DMS79 (cell line): ENCODE results near the gene ARRB1.
A peak's percentile ranks its signal among the peaks of the same experiment; 100 is the strongest.
"Not testable (repeated sequence)": the region's sequence is repeated elsewhere in the genome, so short reads cannot be mapped to it uniquely, and the experiment has no call there.

Experiments
- DNase-seq: peaks from one replicate; lab custom pipeline; 2025; lab: John Stamatoyannopoulos, UW

ARRB1 gene

DNA sequence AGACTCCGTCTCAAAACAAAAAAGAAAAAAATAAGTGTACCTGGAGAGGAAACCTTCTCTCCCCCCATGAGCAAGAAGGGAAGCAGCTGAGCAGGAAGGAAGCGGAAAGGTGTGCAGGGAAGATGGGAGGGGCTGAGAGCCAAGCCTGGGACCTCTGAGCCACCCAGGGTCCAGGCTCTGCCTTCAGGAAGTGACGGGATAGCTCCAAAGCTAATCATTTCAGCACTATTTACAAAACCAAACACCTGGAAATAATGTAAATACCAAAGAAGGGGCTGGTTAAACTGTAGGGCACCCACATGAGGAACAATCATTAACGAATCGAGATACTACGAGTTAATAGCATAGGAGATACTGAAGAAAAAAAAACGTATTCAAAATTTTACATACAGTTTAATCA lies 27.9 kb downstream of the ARRB1 start:
- DNase-seq, result no peak

DNA sequence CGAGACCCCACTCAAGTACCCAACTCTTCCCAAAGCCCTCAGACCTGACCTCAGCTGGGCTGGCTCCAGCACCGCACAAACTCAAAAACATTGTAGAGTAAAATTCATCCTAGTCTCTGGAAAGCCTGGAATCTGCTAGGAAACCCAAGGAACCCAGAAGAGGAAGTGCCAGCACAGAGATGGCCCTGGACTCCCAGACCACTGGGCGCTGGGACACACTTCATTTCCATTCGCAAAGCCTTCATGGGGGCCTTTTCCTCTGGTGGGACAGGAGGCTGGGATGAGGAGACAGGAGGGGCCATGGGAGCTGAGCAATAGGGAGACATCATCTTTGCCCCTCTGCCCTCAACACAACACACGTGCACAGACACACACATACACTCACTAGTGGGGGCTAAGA lies 30.8 kb downstream of the ARRB1 start:
- DNase-seq, result no peak

DNA sequence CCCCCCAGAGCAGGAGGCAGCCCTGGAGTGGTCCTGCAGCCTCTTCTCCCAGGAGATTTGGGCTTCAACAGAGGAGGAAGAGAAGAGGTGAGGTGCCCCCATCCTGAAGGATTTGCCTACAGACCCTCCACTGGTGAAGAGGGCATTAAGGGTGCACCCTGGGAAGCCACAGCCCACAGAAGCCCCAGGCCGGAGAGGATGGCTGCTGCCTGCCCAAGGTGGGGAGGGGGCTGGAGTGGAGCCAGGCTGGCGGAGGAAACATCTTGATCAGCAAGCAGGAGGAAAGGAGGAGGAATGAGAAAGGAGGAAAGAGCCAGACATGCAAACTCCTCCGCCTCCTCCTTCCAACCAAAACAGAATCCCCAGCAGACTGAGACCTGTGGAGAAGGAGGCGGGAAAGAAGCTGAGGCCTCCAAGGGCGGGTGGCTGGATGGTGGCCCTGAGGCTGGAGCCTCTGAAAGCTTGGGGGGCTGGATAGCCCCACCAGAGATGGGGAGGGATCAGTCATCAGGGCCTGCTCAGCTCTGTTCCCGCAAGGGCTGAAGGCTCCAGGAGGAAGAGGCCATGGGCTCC lies 31.3 kb downstream of the ARRB1 start:
- peak; percentile 51 for DNase-seq

DNA sequence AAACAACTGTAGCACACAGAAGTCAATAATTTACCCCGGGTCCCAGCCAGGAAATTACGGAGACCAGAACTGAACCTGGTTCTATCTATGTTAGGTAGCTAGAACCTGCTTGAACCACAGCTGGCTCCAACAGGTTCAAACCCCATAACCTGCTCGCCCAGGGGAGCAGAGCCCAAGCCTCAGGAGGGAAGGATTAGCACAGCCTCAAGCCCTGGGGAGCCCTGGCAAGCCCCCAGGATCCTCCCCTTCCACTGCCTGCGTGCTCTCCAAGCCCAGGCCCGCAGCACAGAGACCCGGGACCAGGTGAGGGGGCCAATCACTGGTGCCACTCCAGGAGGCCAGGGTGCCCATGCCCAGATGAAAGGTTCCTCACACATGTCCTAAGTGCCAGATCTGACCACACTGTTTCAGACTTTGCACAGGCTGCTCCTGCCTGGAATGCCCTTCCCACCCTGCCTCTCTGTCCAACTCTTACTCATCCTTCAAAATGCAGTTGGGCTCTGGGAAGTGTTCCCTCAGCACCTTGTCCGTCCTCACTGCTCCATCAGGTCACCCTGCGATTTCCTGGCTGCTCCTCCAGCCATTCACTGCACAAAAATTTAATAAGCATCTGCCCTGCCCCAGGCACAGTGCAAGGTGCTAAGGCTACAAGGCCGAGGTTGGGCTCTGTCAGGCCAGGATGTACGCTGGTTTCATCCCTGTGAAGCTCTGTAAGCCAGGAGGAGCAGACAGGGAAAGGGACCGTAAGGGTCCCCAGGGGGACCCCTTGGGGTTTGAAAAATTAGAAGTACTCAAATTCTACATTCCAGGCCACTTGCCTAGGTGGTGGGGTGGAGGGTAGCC lies 32.2 kb downstream of the ARRB1 start:
- DNase-seq, result no peak

DNA sequence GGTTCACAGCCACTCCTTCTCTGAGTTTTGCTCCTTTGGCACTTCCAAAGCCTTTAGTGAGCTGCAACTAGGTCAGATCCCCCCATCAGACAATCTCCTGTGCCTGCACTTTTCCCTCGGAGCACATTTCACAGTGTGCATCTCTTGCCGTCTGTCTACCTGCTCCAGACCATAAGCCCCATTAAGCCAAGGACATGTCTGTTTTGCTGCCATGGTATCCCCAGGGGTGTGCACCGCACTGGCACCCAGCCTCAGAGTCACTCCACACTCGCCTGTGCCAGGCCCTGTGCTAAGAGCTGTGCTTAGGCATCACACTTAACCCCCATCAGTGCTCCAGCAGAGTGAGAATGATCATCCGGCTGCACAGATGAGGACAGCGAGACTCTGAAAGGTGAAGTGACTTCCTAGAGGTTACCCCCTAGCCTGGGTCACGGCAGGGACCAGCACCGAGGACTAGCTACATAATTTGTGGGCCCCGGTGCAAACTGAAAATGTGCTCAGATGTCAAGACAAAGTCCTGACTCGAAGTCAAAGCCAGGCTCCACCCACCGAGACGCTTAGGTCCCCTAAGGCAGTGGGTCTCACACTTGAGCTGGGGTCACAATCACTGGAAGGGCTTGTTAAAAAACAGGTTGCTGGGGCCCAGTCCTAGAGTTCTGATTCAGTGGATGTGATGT lies 33.9 kb downstream of the ARRB1 start:
- no peak for DNase-seq

DNA sequence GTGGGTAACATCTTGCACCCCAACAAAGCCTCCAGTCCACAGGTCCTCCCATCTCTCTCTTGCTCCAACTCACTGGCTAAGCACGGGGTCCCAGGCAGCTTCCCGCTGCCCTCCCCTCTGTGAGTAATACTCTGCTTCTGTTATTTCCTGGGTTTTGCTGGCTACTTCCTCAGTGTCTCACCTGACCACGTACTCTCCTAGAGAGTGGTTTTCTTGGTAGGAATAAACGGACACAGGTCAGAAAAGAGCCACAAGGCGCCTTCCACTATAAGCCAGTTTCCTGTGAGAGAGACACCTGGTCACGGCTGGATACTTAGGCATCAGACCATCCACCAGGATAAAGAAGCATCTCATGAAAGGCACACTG lies 36.0 kb downstream of the ARRB1 start:
- no peak for DNase-seq

DNA sequence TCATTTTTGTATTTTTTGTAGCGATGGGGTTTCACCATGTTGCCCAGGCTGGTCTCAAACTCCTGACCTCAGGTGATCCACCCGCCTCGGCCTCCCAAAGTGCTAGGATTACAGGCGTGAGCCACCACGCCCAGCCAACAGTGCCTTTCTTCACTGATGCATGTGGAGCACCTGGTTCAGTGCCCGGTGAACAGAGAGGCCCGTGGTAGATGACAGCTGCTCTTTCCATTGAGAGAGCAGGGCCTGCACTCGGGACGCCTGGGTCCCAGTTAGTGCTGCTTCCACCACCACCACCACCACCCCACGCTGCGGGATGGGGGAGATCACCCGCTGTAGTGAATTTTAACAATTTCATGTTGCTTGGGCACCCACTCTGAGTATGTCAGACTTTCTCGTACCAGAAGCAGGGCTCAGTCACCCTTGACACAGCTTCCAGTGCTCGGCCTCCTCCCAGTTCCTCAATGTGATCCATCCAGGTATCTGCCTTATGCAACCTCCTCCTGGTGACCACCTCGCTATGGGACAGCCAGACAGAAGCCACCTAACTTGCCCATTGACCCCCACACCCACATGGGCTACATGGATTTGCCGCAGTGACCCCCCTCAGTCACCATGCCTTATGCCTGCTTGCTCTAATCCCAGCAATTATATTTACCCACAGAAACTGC lies 36.6 kb downstream of the ARRB1 start:
- no peak for DNase-seq

DNA sequence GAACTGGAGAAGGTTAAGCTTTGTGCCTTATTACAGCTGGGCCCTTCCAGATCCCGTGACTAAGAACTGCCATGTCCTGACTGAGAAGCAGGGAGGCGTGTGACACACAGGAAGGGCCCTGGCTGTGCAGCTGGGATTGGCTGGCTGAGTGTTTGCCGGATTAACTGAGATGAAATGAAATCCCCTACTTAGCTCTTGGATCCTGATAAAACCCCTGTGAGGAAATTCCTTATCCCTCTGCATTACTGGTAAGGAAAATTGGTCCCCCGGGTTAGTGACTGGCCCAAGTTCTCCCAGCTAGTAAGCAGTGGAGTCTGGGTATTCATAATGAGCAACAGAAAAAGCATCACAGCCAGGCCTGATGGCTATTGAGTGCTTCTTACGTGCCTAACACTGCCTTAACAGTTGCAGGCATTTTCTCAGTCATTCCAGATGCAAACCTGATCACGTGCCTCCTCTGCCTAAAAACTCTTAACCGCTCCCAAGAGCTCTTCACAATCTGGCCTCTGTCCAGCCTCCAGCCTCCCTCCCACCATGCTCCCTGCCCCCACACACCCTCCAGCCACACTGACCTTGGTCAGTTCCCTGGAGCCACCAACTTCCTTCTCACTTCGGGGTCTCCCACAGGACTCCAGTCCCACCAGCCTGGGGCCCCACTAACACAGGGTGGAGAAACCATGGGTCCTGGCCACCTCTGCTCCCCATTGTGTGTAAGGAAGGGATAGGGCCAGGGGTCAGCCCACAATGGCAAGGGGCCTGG lies 37.8 kb downstream of the ARRB1 start:
- peak; percentile 77 for DNase-seq

DNA sequence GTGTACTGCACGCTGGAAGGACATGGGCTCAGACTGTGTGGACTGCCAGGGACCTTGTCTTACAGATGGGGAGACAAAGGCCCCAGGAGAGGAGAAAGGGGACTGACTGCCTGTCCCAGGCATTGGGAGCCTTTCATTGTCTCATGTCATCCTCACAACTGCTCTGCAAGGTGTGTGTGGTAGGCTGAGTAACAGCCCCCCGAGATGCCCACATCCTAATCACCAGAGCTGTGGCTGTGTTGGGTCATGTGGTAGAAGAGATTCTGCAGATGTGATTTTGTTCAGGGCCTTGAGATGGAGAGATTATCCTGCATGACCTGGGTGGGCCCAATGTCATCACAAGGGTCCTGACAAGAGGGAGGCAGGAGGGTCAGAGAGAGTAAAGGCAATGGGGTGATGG lies 39.1 kb downstream of the ARRB1 start:
- no peak for DNase-seq

DNA sequence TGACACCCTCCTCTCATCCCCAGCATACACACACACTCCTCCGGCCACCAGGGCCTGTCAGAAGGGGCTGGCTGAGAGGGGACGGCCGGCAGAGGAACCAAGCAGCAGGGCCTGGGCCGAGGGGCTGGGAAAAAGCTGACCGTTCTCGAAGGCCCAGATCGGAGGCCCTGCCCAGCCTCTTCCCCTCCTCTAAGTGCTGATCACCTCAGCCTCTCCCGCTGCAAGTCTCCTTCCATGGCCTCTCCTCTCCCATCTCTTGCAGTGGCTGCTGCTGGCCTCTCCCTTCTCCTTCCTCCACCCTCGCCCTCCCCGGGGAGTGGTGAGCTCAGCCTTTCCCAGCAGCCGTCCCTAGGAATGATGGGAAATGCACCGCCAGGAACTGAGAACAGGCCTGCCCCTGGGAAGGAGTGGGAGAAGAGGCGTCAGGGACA lies 39.6 kb downstream of the ARRB1 start:
- no peak for DNase-seq

DNA sequence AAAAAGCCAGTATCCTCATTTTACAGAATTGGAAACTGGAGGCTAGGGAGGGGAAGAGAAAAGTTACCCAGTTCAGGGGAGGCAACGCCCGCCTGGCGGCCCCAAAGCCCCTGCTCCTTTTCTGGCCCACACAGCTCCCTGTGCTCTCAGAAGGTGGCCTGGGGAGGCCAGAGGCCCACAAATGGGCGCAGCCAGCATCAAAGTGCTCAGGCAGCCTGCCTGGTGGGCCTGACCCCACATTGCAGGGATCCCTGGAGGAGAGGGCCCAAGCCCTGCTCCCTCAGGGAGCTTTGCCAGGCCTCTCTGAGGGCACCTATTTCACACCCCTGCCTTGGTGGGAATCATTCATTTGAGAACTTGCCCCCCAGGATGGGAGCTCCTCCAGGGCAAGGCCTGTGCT lies 42.5 kb downstream of the ARRB1 start:
- DNase-seq, result no peak

DNA sequence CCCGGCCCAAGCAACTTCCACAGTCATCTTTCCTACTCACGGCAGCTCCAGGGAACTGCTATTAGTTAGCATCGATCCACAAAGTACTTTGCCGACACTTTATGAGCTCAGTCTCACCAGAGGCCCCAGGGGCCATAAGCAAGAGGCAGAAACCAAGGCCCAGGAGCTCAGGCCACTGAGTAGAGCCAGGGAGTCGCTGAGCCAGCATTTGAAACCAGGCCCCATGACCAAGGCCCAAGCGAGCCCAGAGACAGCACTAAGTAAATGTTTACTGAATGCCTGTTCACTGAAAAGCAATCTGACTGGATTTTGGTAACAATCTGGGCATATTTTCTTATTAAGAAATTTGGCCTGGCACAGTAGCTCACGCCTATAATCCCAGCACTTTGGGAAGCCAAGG lies 43.3 kb downstream of the ARRB1 start:
- DNase-seq, result no peak

DNA sequence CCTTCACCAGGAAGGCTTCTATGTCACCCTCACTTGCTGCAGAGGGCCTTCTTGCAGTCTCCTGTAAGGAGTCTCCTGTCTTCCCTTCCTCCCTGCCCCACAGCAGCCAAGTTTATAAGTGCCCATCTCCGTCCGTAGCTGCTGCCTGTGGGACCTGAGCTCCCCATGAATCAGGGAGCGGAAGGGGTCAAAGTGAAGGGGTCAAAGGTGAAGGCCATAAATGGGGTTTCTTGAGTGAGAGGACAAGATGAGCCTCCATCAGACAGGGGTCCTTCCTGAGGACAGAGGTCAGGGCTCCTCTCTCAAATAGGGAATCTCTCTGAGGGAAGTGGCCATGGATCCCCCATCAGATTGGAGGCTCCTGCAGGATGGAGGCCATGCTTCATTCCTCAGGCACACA lies 44.4 kb downstream of the ARRB1 start:
- DNase-seq, result no peak

DNA sequence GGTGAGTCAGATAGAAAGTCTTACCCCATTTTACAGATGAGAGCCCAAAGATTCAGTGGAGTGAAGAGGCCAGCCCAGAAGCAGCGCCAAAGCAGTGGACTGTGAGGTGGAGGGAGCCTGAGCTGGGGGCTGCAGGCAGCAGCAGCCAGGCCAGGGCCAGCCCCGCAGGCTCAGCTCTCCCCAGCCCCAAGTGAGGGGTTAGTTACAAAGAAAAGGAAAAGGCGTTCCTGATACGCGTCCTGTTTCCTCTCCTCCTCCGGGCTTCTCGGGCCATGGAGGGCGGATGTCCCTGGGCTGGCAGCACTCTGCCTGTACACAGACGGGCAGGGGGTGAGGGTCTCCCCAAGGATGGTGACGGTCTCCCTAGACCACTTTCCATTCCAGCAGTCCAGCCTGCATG lies 44.9 kb downstream of the ARRB1 start:
- DNase-seq, result no peak

DNA sequence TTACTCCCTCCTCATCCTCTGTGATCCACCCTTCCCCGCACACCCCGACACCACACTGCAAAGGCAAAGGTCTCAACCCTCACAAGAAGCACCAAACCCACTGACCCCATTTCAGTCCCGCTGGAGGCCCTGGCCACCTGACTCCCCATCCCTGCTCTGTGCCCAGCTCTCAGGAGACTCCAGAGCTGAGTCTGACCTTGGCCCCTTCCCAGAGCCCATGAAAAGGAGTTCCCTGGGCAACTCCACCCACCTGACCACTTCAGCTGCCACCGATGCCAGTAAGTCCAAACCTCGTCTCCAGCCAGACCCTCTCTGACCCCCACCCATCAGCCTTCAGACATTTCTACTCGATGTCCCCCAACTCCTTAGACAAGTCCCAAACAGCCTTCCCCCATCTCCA lies 45.5 kb downstream of the ARRB1 start:
- no peak for DNase-seq

DNA sequence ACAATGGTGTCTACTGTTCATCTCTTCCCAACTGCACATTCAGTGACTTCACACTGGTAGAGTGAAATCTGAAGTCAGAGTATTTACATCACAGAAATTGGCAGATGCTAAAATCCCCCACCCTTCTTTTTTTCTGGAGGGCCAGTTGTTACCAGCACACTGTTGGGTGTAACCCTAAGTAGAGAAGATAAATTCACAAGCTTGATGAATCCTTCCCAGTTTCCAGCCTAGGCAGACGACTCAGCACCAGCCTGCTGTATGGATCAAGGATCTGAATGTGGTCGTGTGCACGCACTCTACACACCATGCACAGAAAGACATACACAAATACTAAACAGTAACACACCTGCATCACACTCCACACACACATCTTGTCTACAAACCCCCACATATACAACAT lies 46.0 kb downstream of the ARRB1 start:
- DNase-seq, result no peak

DNA sequence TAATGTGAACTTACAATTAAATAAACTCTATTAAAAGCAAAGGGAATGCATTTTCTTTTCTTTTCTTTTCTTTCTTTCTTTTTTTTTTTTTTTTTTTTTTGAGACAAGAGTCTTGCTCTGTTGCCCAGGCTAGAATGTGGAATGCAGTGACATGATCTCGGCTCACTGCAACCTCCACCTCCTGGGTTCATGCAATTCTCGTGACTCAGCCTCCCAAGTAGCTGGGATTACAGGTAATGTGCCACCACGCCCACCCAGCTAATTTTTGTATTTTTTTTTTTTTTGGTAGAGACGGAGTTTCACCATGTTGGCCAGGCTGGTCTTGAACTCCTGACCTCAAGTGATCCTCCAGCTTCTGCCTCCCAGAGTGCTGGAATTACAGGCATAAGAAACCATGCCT lies 46.5 kb downstream of the ARRB1 start:
- not testable (repeated sequence) for DNase-seq

DNA sequence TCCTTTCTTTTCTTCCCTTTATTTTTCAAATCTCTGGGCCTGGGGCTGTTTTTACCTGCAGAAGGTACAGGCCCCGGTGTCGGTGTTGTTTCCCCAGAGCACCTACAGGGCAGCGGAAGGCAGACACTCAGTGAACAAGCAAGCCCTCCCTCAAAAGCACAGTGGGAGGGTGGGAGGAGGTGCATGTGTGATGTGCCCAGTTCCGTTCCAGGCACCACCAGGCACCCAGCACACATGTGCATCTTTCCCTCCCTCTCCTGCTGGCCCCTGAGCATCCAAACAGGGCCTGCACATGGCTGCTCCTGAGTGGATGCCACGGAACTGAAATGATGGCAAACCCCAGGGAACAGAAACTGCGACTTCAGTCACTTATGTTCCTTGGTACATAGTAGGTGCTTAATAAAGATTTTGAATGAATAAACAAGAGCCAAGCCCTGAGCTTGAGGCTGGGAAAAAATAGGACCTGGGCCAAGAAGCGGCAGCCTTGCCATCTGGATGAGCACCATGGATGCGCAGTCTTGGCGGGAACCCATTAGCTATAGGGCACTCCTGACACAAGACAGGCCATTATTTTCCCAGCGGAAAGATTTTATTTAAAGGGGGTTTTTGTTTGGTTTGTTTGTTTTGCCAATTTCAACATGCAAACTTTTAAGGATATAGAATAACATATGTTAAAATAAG lies 47.8 kb downstream of the ARRB1 start:
- DNase-seq, result no peak

DNA sequence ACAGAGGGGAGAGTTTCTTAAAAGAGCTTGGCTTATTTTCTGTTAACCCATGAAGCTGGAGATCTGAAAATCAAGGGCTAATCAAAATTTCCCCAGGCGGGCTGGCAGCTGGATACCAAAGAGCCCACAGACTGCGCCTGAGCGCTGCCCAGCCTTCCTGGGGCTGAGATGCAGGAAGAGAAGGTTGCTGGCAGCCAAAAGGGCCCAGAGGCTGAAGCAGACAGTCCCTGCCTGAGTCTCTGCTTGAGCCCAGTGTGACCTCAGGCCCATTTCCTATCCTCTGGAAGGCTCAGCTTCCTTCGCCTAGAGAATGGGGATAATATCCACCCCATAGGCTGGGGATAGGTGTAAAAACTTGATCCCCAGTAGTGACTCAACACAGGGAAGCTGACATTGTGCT lies 49.1 kb downstream of the ARRB1 start:
- DNase-seq, result no peak

DNA sequence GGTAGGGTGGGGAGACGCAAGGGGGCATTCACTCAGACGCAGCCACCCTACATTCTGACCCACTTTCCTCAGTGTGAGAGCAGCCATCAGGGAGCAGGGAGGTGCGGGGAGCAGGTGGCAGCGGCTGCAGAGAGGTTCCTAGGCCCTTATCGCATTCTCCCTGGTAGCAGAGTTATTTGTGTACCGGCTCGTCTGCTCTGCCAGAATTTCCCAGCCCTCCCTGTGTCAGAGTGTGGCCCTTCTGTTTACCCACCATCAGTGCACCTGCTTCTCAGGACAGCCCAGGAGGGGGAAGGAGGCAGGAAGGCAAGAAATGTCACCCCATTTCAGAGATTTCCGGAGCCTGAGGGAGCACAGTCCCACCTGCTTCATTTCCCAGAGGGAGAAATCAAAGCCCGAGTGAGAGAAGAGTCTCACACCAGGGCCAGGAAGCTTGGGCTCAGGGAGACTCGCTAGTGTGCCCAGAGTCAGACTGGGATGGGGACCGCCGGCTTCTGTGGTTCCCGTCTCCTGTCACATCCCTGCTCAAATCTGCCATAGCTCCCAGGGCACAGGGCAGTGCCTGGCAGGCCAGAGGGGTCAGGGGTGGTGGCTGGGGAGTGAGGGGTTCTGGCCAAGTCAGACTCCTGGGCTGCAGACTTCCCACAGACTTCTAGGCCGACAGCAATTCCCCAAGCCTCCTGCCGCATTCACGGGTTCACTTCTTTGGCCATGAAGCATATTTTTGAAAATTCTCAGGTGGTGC lies 49.7 kb downstream of the ARRB1 start:
- DNase-seq, result peak; percentile 65

DNA sequence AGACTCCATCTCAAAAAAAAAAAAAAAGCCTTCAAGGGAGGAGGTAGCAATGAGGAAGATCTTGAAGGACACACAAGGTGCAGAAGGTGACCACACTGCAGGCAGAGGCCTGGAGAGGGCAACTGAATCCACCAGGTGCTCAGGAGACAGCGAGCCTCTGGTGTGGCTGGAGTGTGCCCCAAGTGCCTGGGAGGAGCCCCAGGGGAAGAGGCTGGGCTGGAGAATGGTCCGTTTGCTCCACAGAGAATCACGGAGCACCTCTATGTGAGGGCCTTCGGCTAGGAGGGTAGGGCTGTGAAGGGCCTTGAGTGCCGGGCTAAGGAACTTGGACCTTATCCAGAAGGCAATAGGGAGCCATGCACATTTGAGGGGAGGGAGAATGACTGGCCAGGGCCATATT lies 50.3 kb downstream of the ARRB1 start:
- DNase-seq, result peak; percentile 71
